Measurements from ENCODE around the gene NUDCD3.
A peak's percentile ranks its signal among the peaks of the same experiment; 100 is the strongest.

Gene NUDCD3

DNA sequence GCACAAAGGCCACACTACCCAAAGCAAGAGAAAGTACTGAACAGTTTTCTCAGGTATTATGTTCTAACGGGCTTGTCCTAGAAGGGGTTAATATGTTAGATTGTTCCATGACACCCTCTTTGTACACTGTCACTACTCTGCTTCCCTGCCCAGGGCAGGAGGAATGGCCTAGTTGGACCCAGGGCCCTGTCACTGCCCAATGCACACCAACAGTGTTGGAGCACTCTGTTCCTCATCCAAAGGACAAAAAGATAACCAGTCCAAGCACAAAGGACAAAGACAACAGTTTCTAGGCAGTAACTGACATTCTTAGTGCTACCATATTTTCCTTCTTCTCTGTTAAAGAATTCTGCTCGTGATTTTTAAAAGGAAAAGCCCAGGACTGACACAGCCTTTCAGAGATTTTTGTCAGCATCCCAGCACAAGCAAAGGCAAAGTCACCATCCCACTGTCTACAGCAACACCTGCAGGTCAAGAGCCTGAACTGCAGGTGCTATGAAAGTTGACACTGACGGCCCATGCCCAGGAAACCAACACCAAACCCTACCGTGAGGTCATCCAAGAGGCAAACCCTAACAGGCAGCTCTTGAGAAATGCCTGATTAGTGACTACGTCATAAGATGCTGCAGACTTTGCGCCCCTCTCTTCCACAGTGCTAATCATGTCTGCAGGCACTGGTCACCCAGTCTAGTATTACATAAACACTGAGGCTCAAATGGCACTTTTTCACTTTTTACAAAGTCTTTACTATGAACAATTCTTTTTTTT lies 13.2 kb downstream of the NUDCD3 start:
- peak; percentile 90 for DNase-seq

DNA sequence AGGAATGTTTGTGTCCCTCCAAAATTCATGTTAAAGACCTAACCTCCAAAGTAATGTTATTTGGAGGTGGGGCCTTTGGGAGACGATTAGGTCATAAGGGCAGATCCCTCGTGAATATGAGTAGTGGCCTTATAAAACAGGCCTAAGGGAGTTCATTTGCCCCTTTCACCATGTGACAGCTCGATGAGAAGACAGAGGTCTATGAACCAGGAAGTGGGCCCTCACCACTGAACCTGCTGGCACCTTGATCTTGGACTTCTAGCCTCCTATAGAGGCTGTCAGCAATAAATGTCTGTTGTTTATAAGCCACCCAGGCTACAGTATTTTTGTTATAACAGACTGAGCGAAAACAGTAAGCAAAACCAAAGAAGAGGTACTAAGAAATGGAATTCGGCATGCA lies 14.1 kb downstream of the NUDCD3 start:
- no peak for DNase-seq

DNA sequence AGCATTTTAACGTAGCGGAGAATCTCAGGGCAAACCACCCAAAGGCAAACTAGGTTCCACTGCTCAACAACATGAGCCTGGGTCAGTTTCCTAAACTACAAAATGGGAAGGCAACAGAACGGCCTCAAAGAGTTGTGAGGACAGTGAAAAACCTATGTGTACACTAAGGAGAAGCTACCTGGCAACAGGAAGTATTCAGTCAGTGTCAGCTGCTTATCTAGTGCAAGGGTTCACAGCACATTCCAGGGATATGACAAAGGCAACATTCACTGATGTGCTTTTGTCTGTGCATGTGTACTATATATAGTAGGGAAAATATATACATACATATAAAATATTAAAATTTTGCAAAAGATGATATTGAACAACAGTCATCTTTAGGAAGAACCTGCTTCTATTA lies 17.2 kb downstream of the NUDCD3 start:
- DNase-seq: peak; percentile 86

DNA sequence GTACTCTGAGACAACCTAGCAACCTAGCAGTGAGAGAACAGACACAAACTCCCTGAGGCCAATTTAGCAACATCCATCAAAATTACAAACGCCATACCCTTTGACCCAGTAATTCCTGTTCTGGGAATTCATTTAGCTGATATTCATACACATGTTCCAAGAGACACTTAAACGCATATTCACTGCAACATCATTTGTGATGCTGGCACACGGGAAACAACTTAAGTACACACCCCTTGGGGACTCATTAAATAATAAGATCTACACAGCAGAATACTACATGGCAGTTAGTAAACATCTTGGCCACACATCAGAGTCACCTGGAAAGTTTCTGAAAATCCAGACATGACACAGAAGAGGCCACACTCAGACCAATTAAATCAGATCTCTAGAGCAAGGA lies 17.6 kb downstream of the NUDCD3 start:
- DNase-seq: peak; percentile 26

DNA sequence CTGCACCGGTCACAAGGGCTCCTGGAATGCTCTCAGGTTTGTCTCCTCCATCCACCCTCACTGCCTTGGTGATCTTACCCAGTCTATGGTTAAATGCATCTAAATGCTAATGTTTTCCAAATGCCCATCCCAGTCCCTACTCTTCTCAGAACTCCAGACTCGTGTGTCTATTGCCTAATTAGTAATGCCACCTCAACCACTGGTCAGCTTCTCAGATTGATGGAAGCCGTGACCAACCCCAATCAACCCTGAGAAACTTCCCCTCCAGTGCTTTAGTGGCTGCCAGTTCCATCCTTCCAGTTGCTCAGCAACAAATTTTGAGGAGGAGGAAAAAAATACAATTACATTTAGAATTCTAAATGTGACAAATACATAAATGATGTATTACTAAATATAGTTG lies 18.6 kb downstream of the NUDCD3 start:
- no peak for DNase-seq

DNA sequence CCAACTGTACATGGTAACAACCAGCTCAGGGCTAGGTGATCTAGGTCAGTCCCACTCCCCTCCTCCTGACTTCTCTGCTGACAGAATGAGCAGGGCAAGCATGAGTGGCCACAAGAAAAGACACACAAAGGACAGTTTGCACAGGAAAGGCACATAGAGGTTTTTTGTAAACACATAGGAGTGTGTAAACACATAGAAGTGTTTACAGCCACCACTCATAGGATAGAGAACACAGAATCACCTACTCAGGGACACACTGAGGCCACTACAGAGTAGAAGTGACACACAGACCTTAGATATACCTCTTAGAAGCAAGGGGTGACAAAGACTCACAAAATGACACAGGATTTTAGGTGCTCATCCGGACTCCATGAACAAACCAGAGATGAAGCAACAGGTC lies 19.0 kb downstream of the NUDCD3 start:
- DNase-seq: no peak

DNA sequence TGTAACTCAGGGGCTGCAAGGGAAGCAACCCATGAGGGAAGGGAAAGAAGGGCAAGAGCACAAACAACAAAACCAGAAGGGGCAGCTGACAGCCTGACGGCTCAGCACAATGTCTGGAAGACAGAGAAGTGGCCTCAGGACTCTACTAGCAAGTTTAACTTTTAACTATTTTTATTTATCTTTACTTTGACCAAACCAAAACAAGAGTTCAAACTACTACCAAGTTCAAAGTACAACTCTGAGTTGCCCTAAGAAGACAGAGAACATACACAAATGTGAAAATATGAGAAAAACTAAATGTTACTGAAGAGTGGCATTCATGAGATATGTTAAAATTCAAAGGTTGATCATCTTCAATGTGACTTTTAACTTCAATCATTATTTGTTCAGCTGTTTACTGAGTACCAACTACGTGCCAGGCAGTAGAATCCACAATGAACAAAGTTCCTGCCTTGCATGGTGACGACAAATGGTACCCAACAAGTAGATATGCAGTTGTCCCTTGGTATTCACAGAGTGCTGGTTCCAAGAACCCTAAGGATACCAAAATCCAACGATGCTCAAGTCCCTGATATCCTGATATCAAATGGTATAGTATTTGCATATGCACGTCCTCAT lies 19.7 kb downstream of the NUDCD3 start:
- DNase-seq: no peak

DNA sequence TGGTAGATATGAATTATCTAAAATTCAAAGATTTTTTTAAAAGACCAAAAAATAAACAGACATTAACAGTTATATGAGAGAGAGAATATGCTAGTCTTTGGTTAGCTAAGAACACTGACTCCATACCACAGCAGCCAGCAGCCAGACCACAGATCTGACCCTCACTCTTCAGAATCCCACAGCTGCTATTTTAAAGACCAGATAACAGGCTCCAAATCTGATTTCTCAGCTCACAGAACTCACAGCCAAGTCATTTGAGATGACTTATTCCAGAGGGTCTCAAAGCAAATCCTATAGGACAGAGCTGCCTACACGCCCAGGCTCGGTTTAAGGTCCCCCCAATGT lies 20.4 kb downstream of the NUDCD3 start:
- DNase-seq: no peak

DNA sequence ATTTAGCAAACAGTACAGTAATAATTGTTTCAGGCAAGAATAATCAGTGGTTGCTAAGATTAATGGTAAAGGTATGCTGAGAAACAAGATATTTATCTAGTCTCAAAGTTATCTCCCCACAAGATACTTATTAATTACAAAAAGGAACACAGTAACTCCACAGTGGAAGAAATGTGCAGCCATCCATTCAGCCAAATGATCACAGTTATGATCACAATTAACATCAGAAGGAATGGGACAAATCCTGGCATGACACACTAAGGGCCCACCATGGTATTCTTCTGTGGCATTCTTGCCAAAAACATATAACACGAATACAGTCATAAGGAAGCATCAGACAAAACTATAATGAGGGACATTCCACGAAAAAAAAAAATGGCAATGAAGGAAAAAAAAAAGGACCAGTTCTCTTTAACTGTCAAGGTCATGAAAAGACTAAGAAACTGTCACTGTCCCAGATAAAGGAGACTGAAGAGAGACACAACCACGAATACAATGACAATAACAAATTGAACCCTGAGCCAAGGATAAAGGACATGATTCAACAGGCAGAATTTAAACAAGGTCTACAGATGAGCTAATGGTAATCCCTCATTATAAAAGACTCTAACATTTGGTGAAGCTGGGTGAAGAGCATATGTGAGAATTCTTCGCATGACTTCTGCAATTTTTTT lies 20.9 kb downstream of the NUDCD3 start:
- DNase-seq: no peak

DNA sequence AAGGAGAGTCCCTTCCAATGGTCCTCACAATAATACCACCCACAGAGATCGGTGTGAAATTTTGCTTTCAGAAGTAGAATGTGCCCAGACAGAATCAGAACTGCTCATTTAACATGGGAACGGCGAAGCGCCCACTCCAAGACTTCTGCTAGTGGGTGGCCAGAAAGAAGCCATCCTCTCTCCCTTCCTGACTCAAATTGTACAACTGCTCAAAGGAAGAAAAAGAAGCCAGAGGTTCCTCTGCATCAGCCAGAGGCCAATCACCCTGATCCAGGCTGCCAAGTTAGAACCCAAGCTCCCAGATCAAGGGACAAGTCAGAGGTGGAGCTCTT lies 23.3 kb downstream of the NUDCD3 start:
- no peak for DNase-seq

DNA sequence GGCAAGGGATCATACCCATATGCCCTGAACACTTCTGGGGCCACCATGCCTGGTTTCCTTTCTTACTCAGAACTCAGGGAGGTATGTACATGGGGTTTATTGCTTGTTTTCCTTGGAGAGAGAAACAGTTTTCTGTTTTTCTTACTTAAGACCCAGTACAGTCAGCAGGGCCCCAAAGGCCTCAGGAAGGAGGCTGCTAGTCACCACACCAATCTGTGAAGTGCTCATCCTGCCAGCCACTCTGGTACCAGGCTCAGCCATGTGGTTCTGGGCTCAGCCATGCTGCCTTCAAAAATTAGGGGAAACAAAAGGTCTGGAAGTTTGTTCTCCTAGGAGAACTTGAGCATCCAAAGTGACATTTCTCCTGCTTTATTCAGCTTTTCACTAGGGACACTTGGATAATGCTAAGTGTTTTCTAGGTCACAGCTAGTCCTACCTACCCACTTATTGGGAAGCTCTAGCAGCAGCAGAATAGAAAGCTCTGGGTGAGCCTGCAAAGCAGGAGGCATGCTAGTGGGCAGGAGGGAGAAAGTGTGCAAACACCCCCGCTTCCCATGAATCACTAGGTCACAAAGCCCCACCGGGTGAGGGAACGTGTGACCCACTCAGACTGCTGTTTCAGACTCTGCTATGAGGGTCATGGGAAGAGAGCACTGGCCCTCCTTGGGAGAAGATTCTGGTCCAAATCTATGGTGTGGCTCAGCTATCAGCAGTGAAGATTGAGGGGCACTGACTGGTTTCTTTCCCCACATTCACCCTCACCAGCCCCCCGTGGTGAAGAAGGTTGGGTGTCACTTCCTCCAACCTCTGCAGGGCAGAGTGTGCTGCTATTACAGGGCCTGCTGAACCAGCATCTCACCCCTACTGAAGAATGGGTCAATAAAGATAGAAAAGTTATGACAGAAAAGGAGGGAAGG lies 23.9 kb downstream of the NUDCD3 start:
- DNase-seq: no peak

DNA sequence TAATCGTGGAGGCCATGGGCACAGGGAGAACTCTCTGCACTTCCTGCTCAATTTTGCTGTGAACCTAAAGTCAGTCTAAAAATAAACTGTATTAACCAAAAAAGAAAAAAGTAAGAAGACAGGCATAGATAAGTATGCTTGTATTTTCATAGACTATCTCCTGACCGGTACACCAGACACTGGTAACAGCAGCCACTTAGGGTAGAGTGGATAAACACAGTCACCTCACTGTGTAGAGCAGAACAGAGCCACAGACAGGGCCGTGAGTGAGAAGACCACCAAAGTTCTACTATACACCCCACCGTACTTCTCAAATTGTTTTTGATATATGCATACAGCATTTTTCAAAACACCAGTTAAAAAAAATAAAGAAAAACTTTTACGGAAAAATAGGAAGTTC lies 25.0 kb downstream of the NUDCD3 start:
- DNase-seq: no peak

DNA sequence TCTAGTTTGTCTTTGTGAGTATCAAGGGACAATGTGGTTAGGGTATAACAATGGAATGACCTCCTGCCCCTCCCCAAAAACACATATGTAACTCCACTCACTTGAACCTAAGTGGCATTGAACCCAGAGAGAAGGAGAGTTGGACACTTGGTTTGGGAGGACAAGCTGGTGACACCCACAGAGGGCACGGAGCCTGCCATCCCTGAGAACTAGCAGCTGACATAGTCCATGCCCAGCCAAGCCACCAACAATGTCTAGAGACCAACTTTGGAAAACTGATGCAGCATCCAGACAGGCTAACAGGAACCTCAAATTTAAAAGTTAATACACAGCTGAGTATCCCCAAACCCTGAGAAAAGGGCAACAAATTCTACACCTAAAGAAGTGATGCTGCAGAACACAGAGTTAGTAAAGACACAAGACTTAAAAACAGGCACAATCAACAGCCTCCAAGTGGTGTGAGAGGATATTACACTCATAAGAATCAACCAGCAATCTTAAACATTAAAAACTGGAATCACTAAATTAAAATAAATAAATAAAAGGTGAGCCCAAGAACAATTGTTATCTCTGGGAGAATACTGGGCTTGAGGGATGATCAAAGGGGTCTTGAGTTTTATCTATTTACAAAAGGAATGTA lies 27.2 kb downstream of the NUDCD3 start:
- no peak for DNase-seq

DNA sequence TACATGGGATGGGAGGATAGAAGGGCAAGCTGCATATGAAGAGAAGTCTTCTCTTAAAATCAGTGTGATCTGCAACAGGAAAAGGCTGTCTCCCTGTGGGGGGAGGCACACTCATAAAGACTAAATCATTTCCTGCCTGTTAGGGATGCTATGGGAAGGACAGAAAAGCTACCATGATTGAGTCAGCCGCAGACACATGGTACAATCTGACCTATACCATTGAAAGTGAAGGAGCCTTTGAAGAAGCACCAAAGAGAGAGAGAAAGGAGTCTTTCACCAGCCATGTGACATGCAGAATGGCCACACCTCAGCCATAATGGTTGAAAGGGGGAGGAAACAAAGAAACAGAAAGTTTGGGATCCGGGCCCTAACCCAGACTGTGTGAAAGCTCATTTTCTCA lies 29.1 kb downstream of the NUDCD3 start:
- peak; percentile 68 for DNase-seq

DNA sequence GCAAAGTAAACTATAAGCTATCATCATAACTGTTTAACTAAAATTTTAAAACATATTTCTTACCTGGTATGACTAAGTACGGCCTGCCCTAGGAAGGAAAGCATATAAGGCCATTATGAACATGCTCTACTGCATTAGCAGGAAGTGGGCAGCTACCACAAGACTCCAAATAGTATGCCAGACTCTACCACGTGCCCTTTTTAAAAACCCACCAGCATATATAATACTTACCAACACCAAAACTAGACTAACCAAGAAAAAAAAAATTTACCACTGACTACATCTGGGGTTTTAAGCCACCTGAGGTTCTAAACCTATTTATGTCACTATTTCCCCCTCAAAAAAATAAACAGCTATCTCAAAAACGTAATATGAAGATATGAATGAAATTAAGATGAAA lies 30.1 kb downstream of the NUDCD3 start:
- no peak for DNase-seq

DNA sequence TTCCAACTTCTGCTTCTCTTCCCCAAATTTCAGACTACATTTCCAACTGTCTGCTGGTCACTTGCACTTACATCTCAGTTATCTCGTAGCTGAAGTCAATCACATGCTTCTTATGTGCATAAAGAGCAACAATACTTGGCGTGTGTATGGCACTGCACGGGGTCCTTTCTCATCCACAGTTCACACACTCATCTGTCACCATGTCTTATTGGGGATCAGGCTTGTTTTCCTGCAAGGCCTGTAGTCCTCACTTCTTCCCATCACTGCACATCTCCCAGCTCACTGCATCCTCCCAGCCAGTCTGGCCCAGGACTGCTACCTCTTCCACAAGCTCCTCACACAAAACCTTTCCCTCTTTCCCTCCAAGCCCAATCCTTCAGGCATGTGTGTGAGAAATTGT lies 35.3 kb downstream of the NUDCD3 start:
- DNase-seq: no peak

DNA sequence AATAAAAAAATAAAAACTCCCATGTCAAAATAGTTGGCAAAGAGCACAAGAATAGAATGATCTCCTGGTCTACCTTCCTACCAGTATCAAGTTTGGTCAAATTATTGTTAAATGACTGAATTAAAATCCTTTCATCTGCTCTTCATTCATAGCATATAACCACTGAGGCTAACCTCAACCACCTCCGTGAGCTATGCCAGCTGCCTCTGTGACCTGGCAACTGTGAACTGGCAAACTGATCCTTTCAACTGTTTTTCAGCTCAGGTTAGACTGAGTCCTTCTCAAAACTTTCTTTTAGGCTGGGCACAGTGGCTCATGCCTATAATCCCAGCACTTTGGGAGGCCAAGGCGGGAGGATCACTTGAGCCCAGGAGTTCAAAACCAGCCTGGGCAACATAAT lies 36.1 kb downstream of the NUDCD3 start:
- no peak for DNase-seq

DNA sequence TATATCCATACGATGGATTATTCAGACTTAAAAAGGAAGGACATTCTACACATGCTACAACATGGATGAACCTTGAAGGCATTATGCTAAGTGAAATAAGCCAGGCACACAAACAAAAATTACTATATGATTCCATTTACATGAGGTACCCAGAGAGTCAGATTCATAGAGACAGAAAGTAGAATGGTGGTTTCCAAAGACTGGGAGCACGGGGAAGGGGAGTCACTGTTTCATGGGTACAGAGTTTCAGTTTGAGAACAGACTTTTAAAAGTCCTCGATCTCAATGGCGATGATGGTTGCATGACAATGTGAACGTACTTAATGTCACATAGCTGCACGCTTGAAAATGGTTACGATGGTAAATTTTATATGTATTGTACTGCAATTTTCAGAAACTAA lies 39.3 kb downstream of the NUDCD3 start:
- no peak for DNase-seq

DNA sequence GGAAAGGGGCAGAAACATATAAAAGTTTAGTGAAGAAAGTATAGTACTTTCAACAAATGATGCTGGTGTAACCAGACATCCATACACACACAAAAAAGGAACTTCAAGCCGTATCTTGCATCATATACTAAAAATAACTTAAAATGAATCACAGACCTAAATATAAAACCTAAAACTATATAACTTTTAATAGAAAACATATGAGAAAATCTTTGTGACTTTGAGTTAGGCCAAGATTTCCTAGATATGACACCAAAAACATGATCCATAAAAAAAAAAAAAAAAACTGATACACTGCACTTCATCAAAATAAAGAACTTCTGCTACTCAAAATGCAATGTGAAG lies 40.9 kb downstream of the NUDCD3 start:
- DNase-seq: no peak

DNA sequence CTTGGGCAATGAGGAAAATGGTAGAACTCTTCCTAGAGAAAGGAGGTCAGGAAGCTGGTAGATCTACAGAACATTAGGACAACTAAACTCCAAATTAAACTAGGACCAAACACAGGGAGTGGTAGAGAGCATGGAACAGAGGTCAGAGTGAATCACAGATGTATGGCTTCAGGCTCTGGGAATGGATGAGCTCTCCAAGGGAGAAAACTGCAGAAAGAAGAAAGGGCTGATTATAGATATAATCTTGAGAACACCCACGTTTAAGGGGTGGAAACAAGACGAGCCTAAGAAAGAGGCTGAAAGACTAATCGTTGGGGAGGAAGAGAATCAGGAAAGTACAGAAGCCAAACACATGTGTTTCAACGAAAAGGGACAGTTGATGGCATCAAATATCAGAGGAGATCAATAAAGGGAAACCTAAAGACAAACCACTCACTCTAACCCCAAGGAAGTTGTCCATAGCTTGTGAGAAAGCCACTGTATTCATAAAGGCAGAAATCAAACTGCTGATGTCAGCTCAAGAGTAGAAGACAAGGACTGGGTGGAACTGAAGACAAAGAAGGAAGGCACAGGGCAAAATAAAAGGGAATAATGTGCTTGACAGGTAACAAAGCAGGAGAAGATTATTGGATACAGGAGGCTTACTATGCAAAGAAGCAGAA lies 41.4 kb downstream of the NUDCD3 start:
- no peak for DNase-seq

DNA sequence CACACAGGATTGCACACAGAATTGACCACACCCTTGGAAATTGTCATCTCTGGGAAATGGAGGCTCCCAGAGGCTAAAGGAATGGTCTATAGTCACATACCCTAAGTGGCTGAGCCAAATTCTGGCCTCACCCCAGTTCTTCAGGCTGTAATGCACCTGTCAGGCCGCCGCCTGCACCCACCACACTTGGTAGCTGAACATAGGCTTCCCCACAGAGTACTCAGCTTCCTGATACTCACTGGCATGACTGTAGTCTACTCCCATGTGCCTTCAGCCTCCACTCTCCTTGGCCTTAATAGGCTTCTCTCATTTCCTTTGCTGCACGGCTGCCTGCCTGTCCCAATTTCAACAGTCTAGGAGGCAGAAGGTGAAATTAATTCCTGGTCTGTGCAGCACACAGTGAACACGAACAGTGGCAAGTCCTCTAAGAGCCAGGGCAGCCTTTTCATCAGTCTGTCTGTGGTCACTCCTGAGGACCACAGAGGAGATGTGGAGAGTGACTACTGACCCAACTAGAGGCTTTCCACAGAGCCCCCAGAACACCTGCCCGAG lies 42.5 kb downstream of the NUDCD3 start:
- DNase-seq: no peak

DNA sequence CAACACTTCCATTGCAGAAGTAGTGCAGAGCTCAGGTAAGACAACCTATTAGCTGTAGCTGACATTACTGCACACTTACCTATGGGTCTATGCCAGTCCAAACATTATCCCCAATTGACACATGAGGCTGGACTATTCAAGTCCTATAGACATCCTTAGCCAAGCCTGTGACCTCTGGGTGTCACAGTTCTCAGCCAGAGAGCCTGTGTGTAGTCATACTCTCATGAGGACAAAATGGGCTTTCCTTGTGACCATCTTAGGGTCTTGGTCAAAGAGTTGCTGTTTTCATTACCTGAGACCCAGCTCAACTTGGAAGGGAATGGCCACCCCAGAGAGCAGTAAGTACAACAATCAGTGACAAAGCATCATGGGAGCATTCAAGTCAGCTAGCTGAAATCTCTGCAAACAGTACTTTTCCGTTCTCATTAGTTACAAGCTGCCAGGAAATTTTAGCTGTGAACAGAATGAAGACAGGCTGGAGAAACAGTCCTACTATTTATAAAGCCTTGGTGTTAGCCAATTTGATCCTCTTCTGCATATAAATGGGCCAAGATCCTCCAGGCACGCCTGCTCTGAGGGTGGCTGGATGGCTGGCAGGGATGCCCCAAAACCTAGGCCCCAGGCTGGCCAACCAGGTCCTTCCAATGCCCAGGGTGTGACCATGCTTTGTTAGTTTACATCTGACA lies 44.3 kb downstream of the NUDCD3 start:
- no peak for DNase-seq

Measured in NCI-H226 (cell line).